Measurements from ENCODE around the gene TBCE.
"Not testable (repeated sequence)": the region's sequence is repeated elsewhere in the genome, so short reads cannot be mapped to it uniquely, and the experiment has no call there.

TBCE gene

GRCh38 chr1:235455097-235455496, 87.9 kb downstream of the TBCE start:
- no peak for DNase-seq (ENCODE audit: low read depth)

GRCh38 chr1:235455823-235456222, 88.6 kb downstream of the TBCE start:
- DNase-seq (ENCODE audit: low read depth) = no peak

DNA sequence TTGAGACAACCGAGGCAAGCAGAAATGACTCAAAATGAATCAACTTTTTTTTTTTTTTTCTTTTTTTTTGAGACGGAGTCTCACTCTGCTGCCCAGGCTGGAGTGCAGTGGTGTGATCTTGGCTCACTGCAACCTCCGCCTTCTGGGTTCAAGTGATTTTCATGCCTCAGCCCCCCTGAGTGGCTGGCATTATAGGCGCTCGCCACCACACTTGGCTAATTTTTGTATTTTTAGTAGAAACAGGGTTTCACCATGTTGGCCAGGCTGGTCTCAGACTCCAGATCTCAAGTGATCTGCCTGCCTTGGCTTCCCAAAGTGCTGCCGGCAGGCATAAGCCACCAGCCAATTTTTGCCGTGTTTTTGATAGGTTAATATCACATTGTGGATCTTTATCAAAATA, 90.6 kb downstream of the TBCE start:
- DNase-seq (ENCODE audit: low read depth) = not testable (repeated sequence)

DNA sequence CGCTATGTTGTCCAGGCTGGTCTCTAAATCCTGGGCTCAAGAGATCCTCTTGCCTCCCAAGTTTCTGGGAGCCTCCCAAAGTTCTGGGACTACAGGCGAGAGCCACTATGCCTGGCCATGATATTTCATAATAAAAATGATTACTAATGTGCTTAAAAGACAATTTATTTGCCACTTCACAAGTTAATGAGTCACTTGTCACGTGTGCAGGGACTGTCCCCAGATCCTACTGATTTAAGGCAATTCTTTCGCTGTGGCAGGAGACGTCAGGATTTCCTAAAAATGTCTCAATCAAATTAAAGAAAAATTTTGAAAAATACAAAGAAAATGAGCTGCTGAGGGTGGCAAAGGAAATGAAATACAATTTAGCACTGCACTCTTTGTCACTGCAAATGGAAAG, 93.5 kb downstream of the TBCE start:
- no peak for DNase-seq (ENCODE audit: low read depth)

GRCh38 chr1:235461954-235462353, 94.7 kb downstream of the TBCE start:
- no peak for DNase-seq (ENCODE audit: low read depth)

DNA sequence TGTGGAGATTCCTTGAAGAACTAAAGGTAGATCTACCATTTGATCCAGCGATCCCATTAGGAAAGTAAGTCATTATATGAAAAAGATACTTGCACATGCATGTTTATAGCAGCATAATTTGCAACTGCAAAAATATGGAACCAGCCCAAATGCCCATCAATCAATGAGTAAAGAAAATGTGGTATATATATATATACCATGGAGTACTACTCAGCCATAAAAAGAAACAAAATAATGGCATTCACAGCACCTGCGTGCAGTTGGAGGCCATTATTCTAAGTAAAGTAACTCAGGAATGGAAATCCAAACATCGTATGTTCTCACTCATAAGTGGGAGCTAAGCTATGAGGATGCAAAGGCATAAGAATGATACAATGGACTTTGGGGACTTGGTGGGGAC, 95.6 kb downstream of the TBCE start:
- not testable (repeated sequence) for DNase-seq (ENCODE audit: low read depth)

GRCh38 chr1:235465066-235465465, 97.8 kb downstream of the TBCE start:
- DNase-seq (ENCODE audit: low read depth) = no peak

GRCh38 chr1:235468004-235468403, 100.8 kb downstream of the TBCE start:
- no peak for DNase-seq (ENCODE audit: low read depth)

DNA sequence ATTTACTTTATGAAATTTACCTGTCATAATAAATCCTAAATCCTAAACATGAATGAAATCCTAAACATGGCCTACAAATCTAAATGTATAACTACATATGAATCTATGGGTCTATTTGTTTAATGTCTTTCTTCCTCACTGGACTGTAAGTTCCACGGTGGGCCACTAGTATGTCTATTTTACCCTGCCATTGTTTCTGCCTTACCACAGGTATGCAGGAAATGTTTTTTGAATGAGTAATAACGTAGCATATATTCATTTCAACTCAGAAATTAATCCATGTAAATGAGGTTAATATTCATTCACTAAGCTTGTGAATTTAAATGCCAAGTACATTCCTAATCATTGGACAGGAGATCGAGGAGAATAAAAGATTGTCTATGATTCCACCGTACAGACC, 101.7 kb downstream of the TBCE start:
- no peak for DNase-seq (ENCODE audit: low read depth)

- DNase-seq (ENCODE audit: low read depth) = not testable (repeated sequence)
Observed at GRCh38 chr1:235469897-235470296, 102.7 kb downstream of the TBCE start.

DNA sequence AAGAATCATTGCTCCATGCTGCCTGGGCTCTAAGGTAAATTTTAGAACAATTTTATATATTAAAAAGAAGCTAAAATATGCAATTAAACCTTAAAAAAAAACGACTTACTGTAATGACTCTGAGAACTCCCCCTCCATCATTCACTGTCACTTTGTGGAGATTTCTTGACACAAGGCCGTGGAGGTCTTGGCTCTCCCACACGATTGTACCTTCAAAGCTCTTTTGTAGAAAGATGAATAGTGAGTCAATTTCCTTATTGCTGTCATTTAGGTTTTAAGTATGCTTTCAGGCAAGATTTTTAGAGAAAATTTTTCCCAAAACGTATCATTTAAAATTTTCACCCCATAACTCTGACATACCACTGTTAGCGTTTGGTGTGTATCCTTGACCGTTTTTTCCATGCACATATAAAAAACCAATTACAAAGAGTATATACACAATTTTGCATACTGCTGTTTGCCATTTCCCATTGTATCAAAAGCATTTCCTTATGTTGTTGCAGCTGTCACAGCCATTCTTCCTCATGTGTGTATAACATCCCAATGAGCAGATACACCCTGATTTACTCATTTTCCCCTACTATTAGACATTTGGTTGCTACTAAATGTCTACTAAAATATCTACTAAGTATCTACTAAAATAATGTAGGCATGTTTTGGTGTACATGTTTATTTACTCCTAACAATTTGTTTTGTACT, 103.7 kb downstream of the TBCE start:
- DNase-seq (ENCODE audit: low read depth) = no peak

DNA sequence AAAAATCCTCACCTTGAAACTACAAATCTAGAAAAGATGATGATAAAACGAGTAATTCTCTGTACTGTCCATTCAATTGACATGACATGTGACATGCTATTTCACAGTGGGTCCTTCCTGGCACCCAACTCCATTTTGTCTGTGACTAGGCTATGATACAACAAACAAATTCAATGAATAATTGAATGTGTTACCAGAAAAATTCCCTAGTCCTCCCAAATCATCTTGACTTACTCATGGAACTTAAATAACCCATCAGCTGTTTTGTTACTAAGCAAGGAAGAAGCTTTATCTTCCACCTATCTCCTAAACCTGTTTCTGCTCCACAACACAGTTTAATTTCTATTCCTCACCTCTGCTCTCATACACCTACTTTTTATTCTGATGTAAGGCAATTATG, 106.6 kb downstream of the TBCE start:
- DNase-seq (ENCODE audit: low read depth) = no peak

DNA sequence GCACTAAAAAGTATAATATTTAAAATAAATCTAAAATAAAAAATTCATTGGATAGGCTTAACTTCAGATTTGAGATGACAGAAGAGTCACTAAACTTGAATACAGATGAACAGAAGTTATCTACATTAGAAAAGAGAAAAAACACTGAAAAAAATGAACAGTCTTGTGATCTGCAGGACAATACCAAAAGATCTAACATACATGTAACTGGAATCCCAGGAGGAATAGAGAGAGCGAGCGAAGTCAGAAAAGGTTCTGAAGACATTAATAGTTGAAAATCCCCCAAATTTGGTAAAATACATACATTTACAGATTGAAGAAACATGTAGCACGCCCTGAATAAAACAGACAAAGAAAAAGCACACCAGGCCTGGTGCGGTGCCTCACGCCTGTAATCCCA, 115.9 kb downstream of the TBCE start:
- DNase-seq (ENCODE audit: low read depth) = no peak

DNA sequence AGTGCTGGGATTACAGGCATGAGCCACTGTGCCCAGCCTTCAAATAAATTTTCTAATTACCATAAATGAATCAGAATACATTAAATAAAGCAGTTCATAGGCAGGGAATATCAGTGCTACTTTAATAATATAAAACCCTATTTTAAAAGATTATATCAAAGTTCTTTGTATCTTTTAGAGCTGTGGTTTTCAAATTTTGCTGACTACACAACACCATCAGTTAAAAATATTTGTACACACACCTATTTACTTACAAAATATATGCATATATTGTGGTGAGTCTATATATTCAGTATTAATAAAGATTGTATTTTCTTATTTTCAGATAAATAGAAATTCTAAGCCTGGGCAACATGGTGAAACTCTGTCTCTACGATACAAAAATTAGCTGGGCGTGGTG, 118.3 kb downstream of the TBCE start:
- DNase-seq (ENCODE audit: low read depth) = no peak

GRCh38 chr1:235486321-235486720, 119.1 kb downstream of the TBCE start:
- DNase-seq (ENCODE audit: low read depth) = no peak

DNA sequence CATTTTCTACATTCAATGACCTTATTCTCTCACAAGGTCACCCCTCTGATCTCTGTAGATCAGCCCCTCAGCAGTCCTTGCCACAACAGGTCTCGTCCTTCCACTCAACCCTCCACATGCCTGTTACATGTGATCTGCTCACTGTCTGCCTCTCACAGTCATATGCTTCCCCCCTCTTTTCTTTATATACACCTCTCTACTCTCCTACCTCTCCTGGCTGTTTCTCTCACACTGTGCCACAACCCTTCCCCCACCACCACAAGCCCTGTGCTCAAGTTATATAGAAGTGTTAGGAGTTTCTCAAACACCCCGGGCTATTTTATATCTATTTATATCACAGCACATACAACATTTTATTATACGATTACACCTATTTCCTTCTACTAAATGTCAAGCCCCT, 124.4 kb downstream of the TBCE start:
- DNase-seq (ENCODE audit: low read depth) = no peak

- no peak for DNase-seq (ENCODE audit: low read depth)
Observed at GRCh38 chr1:235494531-235494930, 127.3 kb downstream of the TBCE start.

- no peak for DNase-seq (ENCODE audit: low read depth)
Observed at GRCh38 chr1:235495030-235495429, 127.8 kb downstream of the TBCE start.

GRCh38 chr1:235495551-235495950, 128.3 kb downstream of the TBCE start:
- no peak for DNase-seq (ENCODE audit: low read depth)

- no peak for DNase-seq (ENCODE audit: low read depth)
Observed at GRCh38 chr1:235500971-235501540, 133.8 kb downstream of the TBCE start.
